Measurements from ENCODE around the gene BCL6.
A peak's percentile ranks its signal among the peaks of the same experiment; 100 is the strongest.

Gene BCL6

DNA sequence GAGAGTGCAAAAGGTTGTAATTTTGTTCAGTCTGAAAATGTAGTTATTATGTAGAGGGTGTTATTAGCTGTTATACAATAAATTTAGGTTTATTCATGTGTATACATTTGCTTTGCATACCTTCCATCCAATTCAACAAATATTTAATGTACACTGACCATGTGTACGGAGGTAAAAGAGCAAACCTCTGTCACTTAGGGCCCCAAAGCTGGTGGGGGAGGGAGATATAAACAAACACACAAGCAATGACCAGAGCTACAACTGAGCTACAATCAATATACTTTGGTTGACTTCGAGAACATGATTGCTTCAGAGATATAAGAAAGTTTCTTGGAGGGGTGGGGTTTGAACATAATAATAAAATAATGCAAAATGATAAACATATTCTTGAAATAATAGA, 17.5 kb upstream of the BCL6 start:
- no peak for DNase-seq (ENCODE audit: low read depth in 3 of 3)

DNA sequence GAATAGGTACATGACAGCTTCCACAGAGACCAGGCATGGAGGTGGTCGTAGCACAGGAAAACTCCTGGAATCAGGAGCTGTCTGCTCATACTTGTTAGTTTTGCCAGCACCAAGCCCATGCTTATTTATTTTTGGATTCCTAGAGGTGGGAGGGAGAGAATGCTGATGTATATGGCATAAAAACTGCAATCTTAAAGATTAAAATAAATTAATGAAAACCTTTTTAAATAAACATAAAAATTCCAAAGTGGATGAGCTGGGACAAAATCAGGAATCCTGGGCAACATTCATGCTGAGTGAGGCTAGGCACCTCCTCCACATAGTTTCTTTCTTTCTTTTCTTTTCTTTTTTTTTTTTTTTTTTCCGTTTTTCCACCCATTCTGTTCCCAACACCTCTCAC, 14.3 kb upstream of the BCL6 start:
- no peak for DNase-seq (ENCODE audit: low read depth in 3 of 3)

DNA sequence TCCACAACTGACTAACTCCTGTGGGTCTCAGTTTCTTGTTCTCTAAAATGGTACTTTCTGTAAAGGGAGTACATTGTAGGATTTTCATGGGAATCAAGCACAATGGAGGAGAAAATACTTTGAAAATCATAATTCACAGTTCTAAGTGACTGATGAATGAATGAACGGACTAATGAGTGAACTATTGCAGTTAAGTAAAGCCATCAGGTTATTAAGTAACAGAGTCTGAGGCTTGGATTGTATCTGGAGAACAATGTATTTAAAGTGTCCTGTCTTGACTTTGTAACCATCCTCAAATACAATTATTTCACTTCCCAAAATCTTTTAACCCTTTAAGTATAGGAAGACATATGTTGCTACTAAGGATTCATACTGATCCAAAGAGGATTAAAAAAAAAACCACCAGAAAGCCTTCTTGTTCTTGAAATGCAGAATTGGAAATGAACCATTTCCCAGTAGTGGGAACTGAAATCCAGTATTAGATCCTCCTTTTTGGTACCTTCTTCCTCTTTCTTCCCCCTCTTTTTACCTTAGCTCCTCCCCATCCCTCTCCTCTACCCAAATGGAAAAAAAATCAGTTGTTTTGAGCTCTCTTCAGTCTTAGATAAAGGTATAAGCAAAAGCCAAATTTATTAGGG, 13.2 kb upstream of the BCL6 start:
- DNase-seq (ENCODE audit: low read depth in 3 of 3), result no peak

DNA sequence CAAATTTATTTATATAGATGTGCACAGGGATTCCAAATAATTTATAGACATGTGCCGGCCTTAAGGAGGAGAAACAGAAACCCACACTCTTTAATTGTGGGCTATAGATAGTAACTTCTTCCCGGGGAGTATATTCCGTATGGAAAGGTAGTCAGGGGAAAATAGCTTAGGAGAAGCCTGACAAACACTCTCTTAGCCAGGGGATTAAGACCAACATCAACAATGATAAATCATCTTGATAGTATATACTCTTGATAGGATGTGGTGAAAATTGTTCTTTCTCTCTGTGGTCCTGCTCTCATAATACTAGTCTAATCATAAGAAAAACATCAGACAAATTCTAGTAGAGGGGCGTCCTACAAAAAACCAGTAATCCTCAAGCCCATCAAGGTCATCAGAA, 8.2 kb upstream of the BCL6 start:
- DNase-seq (ENCODE audit: low read depth in 3 of 3), result no peak

DNA sequence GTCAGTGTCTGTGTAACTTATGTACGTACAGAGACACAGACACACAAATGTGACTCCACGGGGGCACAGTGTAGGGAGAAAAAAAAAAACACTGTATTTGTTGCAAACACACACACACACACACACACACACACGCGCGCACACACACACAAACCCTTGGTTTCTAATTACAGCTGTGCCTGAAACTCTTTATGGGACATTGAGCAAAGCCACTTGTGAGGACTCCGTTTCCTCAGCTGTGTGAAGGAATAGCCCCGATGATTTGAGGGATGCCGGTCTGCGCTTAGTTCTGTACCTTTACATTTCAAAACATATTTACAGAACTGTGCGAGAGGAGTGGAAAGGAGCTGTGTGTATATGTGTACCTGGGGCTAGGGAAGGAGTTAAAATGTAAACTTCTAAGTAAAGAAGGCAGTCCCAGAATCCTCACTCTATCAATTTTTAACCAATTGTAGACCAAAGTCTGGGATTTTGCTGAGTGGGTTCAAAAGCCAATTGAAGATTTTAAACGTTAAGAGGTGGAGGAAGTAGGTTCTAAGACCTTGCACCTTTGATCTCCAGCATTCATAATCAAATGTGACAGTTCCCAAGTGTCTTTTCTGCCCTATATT, 5.3 kb upstream of the BCL6 start:
- no peak for DNase-seq (ENCODE audit: low read depth in 3 of 3)

DNA sequence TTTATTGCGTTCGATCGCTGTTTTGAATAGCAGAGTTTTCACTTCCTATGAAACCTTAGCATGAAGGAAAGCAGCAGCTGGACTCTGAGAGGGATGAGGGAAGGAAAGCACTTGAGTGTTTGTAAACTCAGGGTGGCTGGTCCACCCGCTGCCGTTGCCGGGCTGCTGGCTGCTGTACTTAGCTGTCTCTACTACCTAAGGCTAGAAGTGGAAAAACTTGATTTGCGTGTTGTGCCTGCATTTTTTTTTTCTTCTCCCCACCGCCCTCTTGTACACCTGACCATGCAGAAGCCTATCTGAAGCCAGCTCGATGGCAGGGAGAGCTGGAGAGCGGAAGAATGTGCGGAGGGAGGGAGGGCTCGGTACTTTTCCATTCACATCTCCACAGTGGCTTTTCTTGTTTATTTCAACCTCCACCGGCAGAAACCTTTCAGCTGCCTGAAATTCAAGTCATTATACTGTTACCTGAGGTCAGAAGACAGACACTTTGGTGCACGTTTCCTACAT, 4.8 kb upstream of the BCL6 start:
- no peak for DNase-seq (ENCODE audit: low read depth in 3 of 3)

DNA sequence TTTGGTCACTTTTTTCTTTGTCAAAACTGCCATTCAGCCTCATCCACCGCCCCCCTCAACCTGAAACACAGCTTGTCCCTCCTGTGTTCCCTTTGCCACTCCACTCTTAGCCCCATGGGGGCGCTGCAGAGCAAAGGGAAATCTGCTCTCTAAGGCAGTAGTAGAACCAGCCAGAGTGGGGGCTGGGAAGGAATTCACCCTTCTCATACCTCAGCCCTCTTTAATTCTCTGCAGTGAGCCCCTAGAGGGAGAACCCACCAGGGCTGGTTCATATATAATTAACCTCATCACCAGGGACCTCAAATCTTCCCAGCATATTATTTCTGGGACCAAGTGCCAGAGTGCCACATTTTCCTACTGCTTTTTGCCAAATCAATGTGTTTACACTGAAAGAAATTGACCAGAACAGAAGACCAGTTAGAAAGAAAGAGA, 2.8 kb upstream of the BCL6 start:
- peak; percentile 79 to 87 (median 82) for DNase-seq (ENCODE audit: low read depth in 3 of 3)

DNA sequence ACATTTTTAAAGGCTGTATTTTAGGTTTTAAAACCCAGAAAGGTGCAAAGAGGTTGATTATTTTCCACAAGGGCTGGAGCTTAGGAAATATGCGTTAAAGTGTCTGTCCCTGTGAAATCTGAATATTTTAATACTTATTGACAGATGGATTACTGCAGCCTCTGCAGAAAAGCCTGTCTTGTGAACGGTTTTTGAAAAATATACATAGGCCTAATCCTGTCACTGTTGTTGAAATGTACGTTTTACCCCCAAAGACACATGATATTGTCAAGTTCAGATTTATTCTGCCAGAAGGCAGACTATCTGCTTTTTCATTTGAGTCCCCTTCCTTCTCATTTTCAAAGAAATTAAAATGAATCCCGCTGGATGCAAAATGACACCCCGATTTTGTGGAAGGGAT, 2.2 kb upstream of the BCL6 start:
- no peak for DNase-seq (ENCODE audit: low read depth in 3 of 3)

DNA sequence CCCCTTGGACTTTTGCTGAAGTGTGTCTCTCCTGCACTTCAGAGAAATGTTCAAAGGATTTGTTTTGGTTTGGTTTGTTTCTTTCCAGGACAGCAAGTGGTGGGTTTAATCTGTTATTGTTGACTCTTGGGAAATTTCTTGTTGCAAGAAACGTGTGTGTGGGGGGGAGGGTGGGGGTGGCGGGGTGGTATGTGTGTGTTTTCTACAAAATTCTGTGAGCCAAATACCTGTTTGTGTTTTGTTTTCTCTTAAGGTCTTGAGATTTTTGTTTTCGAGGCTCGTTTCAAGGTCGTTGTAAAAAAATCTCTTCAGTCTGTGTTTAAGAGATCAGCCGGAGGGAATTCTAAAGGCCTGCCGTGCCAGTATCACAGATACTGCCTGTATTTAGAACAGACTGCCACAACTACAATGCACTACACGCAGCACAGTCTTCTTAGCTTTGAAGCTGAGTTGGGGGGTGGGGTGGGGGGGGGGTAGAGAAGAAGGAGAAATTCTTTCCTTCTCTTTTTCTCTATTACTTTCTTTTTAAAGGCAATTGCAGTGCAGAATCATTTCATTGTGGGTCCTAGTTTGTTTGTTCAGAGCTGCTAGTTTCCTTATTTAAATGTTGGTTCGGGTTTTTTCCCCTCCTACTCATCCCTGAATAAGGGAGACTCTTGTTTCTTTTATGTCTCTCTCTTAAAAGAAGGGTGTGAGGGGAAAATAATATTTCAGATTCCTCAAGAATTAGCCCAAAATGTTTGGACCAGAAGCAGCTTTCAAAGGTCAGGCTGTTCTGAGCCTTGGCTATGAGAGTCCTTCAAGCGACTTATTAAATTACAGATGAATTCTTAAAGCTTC, 1.4 kb upstream of the BCL6 start:
- no peak for DNase-seq (ENCODE audit: low read depth in 3 of 3)

DNA sequence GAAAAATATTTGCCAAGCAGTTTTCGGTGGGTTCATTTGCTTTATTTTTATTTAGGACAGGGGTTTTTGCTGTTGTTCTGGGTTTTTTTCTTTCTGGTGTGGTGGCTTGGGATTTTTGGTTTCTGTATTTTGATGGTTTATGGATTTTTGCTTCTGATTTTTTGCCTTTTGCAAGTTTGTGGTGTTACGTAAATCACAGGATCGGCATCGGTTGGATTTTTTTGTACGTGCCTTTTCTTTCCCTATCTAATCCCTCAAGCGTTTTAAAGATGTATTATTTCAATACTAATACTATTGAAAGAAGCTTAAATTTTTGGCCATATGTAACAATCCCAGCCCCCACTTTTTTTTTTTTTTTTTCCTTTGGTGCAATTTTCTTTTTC, 782 bp upstream of the BCL6 start:
- no peak for DNase-seq (ENCODE audit: low read depth in 3 of 3)

DNA sequence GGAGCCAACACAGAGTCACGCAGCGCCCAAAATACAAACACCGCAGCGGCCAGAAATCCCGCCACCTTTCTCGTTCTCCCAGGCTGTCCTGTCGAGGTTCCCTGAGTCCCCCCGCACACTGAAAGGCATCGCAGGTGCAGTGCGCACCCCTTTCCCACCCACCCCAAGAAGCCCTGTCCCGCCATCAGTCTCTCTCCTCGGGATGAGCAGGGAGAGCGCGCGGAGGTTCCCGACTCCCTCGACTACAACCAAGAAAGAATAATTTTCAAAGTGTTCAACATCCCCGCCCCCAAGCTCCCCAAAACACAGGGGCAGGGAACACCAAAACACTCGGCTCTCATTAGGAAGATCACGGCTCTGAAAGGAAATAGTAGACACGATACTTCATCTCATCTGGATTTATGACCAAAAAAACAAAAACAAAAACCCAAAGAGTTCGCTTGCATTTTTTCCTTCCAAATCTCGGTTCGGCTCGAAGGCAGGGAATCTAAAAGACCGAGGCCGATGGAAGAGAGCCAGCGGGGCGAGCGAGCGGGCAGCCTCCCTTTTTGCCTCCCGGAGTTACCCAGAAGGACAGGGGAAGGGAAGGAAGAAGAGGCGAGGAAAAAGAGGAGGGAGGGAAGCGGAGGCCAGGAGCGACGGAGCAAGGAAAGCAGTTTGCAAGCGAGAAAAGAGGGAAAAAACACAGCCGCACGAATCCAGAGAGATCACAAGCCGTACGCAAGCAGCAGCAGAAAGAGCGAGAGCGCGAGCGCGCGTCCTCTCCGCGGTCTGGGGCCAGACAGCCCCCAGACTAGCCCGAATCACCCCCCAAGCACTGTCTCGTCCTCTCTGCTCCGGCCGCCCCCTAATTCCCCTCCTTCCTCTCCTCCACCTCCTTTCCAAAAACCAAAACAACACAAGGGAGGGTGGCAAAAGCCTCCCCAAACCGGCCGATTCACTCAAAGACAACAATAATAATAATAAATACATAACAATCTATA, 808 bp downstream of the BCL6 start:
- DNase-seq (ENCODE audit: low read depth in 3 of 3), result peak in 1 of 3 experiments; percentile 25

DNA sequence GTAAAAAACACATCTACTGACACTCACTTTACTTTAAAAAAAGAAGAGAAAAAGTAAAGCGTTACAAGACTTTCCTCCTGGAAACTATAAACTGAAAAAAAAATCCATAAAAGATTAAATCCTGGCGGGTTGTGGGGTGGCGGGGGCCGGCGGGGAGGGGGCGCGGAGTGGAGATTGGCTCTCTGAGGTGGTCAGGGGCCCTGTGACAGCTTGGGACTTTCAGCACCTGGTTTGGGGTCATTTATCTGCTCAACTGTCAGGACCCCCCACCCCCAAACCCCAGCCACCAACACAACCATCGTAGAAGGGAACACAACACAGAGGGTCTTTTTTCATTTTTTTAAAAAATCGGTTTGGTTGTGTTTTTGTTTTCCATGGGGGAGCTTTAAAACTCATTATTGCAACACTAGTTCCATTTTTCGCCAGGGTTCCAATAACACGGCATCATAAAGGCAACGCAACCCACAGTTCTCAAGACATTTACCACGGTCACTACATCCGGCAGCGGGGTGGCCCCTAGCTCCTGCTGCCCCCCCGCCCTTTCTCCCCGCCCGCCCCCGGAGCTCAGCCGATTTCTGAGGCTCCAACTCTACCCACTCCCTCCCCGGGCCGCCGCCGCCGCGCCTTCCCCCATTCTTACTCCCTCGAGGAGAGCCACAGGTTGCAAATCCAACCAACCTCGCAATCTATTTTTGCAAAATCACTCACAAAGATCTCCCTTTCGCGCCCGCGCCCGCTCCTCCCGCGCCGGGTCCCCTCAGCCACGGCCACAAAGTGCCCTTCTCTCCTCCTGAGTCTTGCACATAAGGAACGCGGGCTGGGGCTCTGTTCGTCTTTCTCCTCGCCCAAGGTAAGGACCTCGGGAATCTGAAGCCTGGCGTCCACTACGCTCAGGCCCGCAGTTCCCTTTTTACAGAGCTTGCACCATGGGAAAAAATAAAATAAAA, 1.8 kb downstream of the BCL6 start:
- peak in 2 of 3 experiments; percentile 31 to 50 for DNase-seq (ENCODE audit: low read depth in 3 of 3)

DNA sequence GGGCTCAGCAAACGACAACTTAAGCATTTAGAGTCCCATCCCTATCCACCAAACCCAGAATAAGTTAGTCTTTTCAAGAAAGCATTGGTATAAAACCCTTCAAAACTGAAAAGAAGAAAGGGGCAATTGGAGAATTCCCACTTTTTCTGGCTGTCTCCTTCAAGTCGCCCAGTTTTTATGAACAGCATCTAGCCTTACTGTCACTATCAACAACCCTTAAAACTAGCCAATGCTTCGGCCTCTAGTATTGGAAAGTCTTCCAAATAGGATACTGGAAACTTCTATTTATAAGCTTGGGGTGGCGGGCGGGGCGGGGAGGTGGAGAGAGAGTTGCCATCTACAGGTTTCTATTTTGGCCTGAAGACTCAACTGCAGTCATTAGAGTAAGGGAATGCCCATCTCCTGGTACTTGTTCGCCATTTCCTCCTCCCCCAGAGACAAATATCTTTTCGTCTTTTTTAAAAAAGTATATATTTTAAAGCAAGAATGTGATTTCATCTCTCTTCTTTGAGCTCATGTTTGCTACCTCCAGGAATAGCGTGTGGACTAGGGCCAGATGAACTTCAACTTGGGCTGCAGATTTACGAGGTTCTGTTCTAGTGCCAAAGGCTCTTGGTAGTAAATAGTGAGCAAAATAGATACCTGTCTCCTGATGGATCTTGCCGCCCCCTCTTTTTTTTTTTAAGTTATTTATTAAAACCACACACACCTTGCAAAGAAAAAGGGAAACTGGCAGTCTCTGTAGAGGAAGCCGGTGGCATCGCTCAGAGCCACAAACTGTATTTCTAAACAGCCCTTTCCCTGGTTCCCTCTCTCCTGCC, 2.7 kb downstream of the BCL6 start:
- no peak for DNase-seq (ENCODE audit: low read depth in 3 of 3)

DNA sequence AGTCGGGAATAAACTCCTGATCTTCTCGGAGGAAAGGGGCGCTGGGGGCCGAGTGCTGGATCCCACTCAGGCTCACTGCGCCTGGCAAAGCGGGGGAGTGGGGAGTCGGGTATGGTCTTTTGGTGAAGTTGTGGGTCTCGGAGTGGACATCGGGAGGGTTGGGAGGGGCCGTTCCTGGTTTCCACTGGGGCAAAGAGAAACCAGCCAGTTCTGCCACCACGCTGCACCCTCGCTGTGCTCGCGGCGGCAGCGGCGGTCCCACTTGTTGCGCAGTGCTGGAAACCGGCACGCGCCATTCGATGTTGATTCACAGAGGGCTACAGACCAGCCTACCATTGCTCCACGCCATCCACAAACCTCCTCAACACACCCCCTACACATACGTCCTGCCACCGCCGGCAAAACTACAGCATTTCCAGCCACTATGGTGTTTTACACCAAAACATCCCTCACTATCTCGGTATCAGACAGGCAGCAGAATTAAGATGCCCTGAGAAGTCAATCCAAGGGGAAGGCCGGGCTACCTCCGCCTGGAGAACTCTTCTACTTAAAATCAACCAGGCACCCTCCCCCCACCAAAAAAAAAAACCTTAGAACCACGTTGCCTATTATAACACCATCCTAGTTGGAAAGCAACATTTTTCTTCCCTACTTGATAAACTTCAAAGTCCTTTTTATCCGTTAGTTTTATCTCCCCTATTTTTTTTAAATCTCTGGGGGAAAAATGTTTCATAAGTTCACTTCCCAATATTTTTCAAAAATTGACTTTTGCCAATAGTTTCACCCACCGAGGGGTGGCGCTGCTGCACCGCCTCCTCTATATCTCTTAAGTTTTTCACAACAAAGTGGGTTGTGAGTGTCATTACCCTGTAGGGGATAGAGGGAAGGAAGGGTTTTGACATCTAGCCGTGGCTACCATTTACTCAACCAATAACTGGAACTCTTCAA, 3.6 kb downstream of the BCL6 start:
- peak in 2 of 3 experiments; percentile 50 to 63 for DNase-seq (ENCODE audit: low read depth in 3 of 3)

DNA sequence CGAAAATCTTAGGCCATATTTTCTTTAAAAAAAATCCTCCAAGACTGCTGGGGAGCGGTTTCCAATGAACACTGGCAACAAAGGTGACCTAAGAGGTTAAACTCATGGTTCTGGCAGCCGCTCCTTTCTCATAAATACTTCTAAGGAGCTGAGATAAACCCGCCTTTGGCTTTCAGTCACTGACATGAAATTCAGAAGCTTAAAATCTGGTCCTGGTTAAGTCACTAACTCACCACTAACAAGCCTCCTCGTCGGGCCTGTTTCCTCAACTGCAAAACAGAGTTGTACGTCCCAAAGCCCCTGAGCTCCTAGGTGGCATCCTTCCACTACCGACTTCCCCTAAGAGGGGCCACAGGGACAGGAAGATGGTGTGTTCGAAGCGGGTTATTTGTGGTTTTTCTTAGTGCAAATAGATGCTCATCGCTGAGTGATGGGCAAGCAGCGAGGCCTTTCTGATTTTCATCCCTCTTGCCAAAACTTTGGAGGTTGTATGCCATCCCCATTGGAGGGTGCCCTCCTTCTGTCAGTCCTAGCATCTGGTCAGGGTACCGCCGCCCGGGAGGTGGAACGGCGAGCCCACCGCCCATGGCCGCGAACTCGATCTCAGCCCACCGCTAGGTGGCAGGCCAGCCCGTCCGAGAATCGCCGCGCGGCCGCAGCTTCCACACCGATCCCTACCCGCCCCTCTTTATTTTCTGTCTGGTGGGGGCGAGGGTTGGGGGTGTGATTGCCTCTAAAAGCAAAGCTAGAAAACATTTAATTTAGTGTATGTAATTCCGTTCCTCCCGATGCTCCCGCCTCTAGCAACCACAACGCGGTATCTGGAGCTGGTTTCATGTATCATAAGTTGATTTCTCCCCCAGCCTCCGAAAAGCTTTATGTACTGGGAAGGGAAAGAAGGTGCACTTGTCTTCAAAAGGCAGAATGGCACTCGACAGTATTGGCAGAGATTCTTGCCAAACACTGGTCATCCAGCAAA, 4.6 kb downstream of the BCL6 start:
- DNase-seq (ENCODE audit: low read depth in 3 of 3), result peak in 2 of 3 experiments; percentile 55 to 62

DNA sequence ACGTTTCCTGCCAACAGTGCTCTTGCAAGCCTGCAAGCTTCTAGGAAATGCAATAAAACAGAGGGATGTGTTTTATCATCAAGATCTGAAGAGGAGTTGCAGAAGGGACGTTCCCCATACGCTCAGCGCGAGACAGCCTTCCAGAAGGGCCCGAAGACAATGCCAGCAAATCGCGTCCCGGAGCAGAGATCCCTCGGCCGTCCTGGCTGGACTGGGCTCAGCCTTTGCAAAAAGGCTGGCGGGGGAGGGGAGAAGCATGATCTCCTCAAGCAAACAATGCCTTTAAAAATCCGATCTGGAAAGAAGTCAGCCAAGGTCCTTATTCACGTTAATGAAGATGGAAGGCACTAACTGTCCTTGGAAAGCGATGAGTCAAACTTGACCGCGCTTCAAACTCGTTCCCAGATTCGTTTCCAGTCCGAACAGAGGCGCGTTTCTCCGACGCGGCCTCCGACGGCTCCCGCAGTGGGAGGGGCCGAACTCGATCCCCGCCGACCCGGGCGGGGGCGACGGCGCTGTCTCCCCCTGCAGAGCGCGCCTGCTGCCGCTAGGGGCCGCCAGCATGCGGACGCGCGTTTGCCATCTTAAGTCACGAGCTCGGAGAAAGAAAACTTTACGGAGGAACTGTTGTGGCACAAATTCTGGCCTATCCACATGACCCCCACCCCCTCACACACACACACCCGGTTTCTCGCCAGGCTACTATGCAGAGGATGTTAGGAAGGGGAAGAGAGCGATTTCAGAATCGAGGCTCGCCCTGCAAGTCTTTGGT, 5.5 kb downstream of the BCL6 start:
- DNase-seq (ENCODE audit: low read depth in 3 of 3), result peak in 2 of 3 experiments; percentile 65 to 68

Data from stimulated activated CD4-positive, alpha-beta T cell treated with anti-CD3 and anti-CD28 coated beads, TNF-alpha, amount 100 ng/mL, for 4 hours (primary cell).